NCI-H1436 (cell line): Measurements from ENCODE around the gene SIRT4.
"Not testable (repeated sequence)": the region's sequence is repeated elsewhere in the genome, so short reads cannot be mapped to it uniquely, and the experiment has no call there.

Source experiments
- DNase-seq: peaks from one replicate; lab custom pipeline; 2025; lab: John Stamatoyannopoulos, UW

The SIRT4 gene

GRCh38 chr12:120301962-120302815 is at the start of gene SIRT4:
TSS of gene SIRT4 (plus strand) at chr12:120302321. CDS start at chr12:120303562, 1,241 bp downstream.
- peak; percentile 91 for DNase-seq

GRCh38 chr12:120253313-120253712 is 48.8 kb upstream of the SIRT4 start:
- DNase-seq, result not testable (repeated sequence)

GRCh38 chr12:120254809-120255208 is 47.3 kb upstream of the SIRT4 start:
- no peak for DNase-seq

GRCh38 chr12:120257041-120257821 is 44.9 kb upstream of the SIRT4 start:
- DNase-seq, result no peak

- no peak for DNase-seq
Measured at GRCh38 chr12:120258323-120258896, 43.7 kb upstream of the SIRT4 start.

- DNase-seq, result no peak
Measured at GRCh38 chr12:120259418-120260202, 42.5 kb upstream of the SIRT4 start.

- DNase-seq, result no peak
Measured at GRCh38 chr12:120260607-120261006, 41.5 kb upstream of the SIRT4 start.

- DNase-seq, result no peak
Measured at GRCh38 chr12:120261951-120262851, 39.9 kb upstream of the SIRT4 start.

GRCh38 chr12:120262852-120263747 is 39.0 kb upstream of the SIRT4 start:
- DNase-seq, result no peak

GRCh38 chr12:120263748-120264085 is 38.4 kb upstream of the SIRT4 start:
- DNase-seq, result no peak

GRCh38 chr12:120264086-120264903 is 37.8 kb upstream of the SIRT4 start:
- no peak for DNase-seq

- no peak for DNase-seq
Measured at GRCh38 chr12:120264904-120265472, 37.1 kb upstream of the SIRT4 start.

GRCh38 chr12:120265473-120266179 is 36.5 kb upstream of the SIRT4 start, which contains the start of gene PXN:
TSS of gene PXN (minus strand) at chr12:120265730. CDS start at chr12:120265629, 101 bp downstream.
- DNase-seq, result peak; percentile 69

- DNase-seq, result no peak
Measured at GRCh38 chr12:120266180-120266870, 35.8 kb upstream of the SIRT4 start.

- DNase-seq, result no peak
Measured at GRCh38 chr12:120267736-120268135, 34.4 kb upstream of the SIRT4 start.

- DNase-seq, result no peak
Measured at GRCh38 chr12:120276734-120277133, 25.4 kb upstream of the SIRT4 start.
